ENCODE data around the gene LRRC23. TPM values are rescaled to one million over a fixed set of nuclear protein-coding genes. Genes with fewer than 3 reads are reported as not detected.
A peak's percentile ranks its signal among the peaks of the same experiment; 100 is the strongest.

The LRRC23 gene
- total and polyA plus RNA-seq, 2 of the 13 experiments (the other 11 are each of a cell fraction or from before 2014, with no cell fraction given), result 6.0 to 7.8 TPM

DNA sequence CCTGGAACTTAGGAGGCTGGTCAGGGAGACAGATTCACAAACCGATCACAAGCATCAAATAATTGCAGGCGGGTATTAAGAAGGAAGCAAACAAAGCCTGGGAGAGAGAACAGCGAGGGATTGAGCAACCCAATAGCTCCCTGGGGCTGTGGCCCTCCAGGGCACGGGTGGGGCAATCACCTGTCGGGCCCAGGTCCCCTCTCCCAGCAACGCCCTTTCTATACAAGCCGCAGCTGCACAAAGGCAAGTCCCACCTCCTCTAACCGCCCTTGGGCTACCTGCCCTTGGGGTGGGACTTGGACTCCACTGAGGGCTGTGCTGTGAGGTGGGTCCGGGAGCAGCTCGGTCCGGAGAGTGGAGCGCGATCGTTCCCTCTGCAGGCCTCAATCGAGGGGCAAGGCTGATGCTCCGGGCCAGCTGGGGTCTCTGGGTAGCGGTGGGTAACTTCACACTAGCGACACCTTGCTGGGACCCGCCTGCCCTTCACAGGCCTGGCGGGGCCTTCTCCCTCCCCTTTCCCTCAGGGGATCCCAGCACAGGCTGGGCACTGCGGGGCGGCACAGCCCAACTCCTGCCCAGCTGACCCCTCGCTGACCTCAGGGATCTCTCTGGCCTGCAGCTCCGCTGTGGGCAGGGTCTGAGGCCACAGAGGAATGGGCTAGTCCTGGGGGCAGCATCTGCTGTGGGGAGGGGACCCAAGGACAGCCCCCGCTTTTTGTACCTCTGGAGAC, 57.8 kb downstream of the LRRC23 start (continued):
- TF ChIP-seq MYPOP (CRISPR knock-in tag; IDR thresholded peaks at IDR 0.05), result 0 out of 2 replicates have a peak, but pooled peaks have one; percentile 42
- TF ChIP-seq, protein P1, sequence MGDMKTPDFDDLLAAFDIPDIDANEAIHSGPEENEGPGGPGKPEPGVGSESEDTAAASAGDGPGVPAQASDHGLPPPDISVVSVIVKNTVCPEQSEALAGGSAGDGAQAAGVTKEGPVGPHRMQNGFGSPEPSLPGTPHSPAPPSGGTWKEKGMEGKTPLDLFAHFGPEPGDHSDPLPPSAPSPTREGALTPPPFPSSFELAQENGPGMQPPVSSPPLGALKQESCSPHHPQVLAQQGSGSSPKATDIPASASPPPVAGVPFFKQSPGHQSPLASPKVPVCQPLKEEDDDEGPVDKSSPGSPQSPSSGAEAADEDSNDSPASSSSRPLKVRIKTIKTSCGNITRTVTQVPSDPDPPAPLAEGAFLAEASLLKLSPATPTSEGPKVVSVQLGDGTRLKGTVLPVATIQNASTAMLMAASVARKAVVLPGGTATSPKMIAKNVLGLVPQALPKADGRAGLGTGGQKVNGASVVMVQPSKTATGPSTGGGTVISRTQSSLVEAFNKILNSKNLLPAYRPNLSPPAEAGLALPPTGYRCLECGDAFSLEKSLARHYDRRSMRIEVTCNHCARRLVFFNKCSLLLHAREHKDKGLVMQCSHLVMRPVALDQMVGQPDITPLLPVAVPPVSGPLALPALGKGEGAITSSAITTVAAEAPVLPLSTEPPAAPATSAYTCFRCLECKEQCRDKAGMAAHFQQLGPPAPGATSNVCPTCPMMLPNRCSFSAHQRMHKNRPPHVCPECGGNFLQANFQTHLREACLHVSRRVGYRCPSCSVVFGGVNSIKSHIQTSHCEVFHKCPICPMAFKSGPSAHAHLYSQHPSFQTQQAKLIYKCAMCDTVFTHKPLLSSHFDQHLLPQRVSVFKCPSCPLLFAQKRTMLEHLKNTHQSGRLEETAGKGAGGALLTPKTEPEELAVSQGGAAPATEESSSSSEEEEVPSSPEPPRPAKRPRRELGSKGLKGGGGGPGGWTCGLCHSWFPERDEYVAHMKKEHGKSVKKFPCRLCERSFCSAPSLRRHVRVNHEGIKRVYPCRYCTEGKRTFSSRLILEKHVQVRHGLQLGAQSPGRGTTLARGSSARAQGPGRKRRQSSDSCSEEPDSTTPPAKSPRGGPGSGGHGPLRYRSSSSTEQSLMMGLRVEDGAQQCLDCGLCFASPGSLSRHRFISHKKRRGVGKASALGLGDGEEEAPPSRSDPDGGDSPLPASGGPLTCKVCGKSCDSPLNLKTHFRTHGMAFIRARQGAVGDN (CRISPR knock-in tag; IDR thresholded peaks at IDR 0.05), result peak; percentile 29; the same call in 1 of the 2 replicates

DNA sequence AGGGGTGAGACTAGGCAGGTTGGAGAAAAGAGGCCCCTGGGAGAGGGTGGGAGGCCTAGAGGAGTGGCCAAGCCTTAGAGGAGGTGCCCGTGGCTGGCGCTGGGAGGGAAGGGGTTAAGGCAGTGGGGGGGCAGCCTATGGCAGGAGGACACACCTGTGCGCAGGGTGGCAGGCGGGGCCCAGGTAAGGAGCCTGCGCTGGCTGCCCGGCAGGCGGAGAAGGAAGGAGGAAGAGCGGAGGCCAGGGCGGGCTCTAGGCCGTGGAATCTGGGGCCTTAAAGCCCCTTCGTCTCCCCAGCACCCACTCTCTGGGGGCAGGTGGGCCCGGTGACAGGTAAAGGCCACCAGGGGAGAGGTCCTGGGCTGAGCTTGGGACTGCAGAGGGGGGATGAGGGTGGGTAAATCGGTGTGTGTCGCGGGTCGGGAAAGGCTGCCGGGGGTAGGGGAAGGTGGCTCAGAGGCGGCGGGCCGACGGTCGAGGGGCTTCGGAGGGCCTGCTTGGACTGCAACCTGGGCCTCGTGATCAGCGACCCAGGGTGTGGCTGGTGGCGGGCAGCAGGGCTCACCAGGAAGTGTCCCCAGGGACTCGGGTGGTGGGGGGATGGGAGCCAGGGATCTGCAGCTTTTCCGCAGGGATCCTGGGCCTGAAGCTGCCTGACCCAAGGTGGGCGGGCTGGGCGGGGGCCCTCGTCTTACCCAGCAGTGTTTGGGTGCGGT, 58.6 kb downstream of the LRRC23 start:
- Histone ChIP-seq H2AFZ (ENCODE audit: low read length) (no peak overlapping the region), H3K27me3 (ENCODE audit: control insufficient read depth in 1 of 2, insufficient read depth in 2 of 2, low read length in 2 of 2) (no peaks in the 10 kb centered on the region), H3K79me2 (ENCODE audit: insufficient read depth, low read length) (peaks cover 6% of the 10 kb centered on the region), H3K4me1 (ENCODE audit: insufficient read depth, low read length) (peaks cover 45% of the 10 kb centered on the region), H3K9ac (ENCODE audit: insufficient read depth, low read depth, low read length) (peak overlapping the region; percentile 77), H4K20me1 (ENCODE audit: insufficient read depth, low read length) (no peaks in the 10 kb centered on the region; the same call in 1 of the 2 replicates), H3K36me3 (replicated peaks in 1 of 2; ENCODE audit: control insufficient read depth in 1 of 2, insufficient read depth in 2 of 2, low read length in 2 of 2) (peaks cover 20 to 30% of the 10 kb centered on the region in 2 experiments), H3K9me3 (ENCODE audit: low read length) (no peaks in the 10 kb centered on the region), H3K4me2 (ENCODE audit: low read depth, low read length) (no peak overlapping the region), H3K27ac (ENCODE audit: extremely low read length, insufficient read depth, low read length) (peak overlapping the region; percentile 76), H3K4me3 (replicated peaks in 1 of 3; ENCODE audit: insufficient read depth in 1 of 3, low read depth in 2 of 3, low read length in 3 of 3) (no peak overlapping the region)
- 94% methylated on average over 27 of the region's 32 CpGs for WGBS (ENCODE audit: low lambda C conversion rate)
- BruUV-seq (replicated peaks), result no TSS peak
- in situ Hi-C loops (cut with HindIII; ENCODE audit: extremely low pct_ligation_motif_present, low pct_unique_long_range_greater_than_20kb), result no loop called here
- intact Hi-C loops (cut with micrococcal nuclease; ENCODE audit: unreplicated experiment), result no loop called here
- ATAC-seq, result no peak
- DNase-seq (ENCODE audit: low spot score), result no peak
- ChIA-PET CTCF (ENCODE audit: low intra/inter-chr PET ratio, low total read pairs) (interaction anchor here (1.7 kb wide), 1 partner anchor 19 kb away, joined by 11 read pairs; the partner anchor contains the start of genes C12orf57 and RNU7-1), POLR2A (interaction anchor here (0.8 to 8.0 kb wide), 7 partner anchors 17 to 95 kb away, joined by 3 to 180 read pairs (median 6); partner anchors contain the start of genes C12orf57, LPCAT3 and RNU7-1)
- TF ChIP-seq ZNF652 (CRISPR knock-in tag; IDR thresholded peaks at IDR 0.05; ENCODE audit: borderline replicate concordance, low read depth) (peak; percentile 79), BORCS8-MEF2B (CRISPR knock-in tag; IDR thresholded peaks at IDR 0.05) (no peak), ZNF800 (CRISPR knock-in tag; IDR thresholded peaks at IDR 0.05) (no peak)
- TF ChIP-seq, protein P2, sequence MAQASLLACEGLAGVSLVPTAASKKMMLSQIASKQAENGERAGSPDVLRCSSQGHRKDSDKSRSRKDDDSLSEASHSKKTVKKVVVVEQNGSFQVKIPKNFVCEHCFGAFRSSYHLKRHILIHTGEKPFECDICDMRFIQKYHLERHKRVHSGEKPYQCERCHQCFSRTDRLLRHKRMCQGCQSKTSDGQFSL (CRISPR knock-in tag; IDR thresholded peaks at IDR 0.05), result peak; percentile 63; the same call in 1 of the 2 replicates
- TF ChIP-seq, protein P3, sequence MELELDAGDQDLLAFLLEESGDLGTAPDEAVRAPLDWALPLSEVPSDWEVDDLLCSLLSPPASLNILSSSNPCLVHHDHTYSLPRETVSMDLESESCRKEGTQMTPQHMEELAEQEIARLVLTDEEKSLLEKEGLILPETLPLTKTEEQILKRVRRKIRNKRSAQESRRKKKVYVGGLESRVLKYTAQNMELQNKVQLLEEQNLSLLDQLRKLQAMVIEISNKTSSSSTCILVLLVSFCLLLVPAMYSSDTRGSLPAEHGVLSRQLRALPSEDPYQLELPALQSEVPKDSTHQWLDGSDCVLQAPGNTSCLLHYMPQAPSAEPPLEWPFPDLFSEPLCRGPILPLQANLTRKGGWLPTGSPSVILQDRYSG (CRISPR knock-in tag; IDR thresholded peaks at IDR 0.05), result no peak
- TF ChIP-seq, protein P4, sequence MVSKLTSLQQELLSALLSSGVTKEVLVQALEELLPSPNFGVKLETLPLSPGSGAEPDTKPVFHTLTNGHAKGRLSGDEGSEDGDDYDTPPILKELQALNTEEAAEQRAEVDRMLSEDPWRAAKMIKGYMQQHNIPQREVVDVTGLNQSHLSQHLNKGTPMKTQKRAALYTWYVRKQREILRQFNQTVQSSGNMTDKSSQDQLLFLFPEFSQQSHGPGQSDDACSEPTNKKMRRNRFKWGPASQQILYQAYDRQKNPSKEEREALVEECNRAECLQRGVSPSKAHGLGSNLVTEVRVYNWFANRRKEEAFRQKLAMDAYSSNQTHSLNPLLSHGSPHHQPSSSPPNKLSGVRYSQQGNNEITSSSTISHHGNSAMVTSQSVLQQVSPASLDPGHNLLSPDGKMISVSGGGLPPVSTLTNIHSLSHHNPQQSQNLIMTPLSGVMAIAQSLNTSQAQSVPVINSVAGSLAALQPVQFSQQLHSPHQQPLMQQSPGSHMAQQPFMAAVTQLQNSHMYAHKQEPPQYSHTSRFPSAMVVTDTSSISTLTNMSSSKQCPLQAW (CRISPR knock-in tag; IDR thresholded peaks at IDR 0.05), result no peak
- FAIRE-seq, result no peak
